PC-9 (cell line): ENCODE results near the gene GHR. TPM values are rescaled to one million over a fixed set of nuclear protein-coding genes. Genes with fewer than 3 reads are reported as not detected.

Source experiments
- BruUV-seq: library from RNA; stranded (reverse); fragments of 400-500 nt; replicated peaks from 2 replicates; lab custom pipeline; 2021; lab: Mats Ljungman, UMichigan
- CTCF ChIA-PET: fragments of 300-600 bp; sonication (Branson Sonifier 250); formaldehyde crosslinking; loops from one replicate; lab custom pipeline; 2022; ENCODE audit warnings: antibody characterized with exemption; lab: Charles Lee
- POLR2A ChIA-PET: fragments of 300-600 bp; sonication (Branson Sonifier 250); formaldehyde crosslinking; loops from one replicate; lab custom pipeline; 2022; ENCODE audit warnings: antibody characterized with exemption; ENCODE audit not compliant: unreplicated experiment; lab: Charles Lee
- DNase-seq, 2 experiments: peaks; one replicate each; pipeline versions ENCODE4 v3.0.0 to v3.0.0-alpha.2; 2015 to 2022; ENCODE audit warnings: mixed read lengths in 1 of 2
- H2AFZ ChIP-seq: fragments of 200-600 bp; sonication (generic); 2 replicates; pipeline ENCODE4 v1.8.1; 2017; ENCODE audit warnings: antibody characterized with exemption
- H3F3A ChIP-seq: fragments of 200-600 bp; sonication (generic); 2 replicates; pipeline ENCODE4 v1.8.1; 2017; ENCODE audit warnings: antibody characterized with exemption, mild to moderate bottlenecking, low read depth; ENCODE audit not compliant: insufficient read depth
- H3K27ac ChIP-seq: fragments of 200-600 bp; sonication (generic); 2 replicates; pipeline ENCODE4 v1.6.1; 2016; ENCODE audit warnings: mixed run types
- H3K27me3 ChIP-seq: fragments of 200-600 bp; sonication (generic); 2 replicates; pipeline ENCODE4 v1.6.1; 2016; ENCODE audit warnings: low read depth, mixed run types; ENCODE audit not compliant: insufficient read depth
- H3K36me3 ChIP-seq: fragments of 200-600 bp; sonication (generic); 2 replicates; pipeline ENCODE4 v1.6.1; 2016; ENCODE audit warnings: low read depth, mixed run types
- H3K4me1 ChIP-seq: fragments of 200-600 bp; sonication (generic); replicated peaks from 2 replicates; pipeline ENCODE4 v1.6.1; 2016; ENCODE audit warnings: mixed run types; ENCODE audit not compliant: insufficient read depth
- H3K4me2 ChIP-seq: fragments of 200-600 bp; sonication (generic); 2 replicates; pipeline ENCODE4 v1.6.1; 2017; ENCODE audit warnings: mixed run types
- H3K4me3 ChIP-seq: fragments of 200-600 bp; sonication (generic); 2 replicates; pipeline ENCODE4 v1.6.1; 2016; ENCODE audit warnings: mixed run types
- H3K79me2 ChIP-seq: fragments of 200-600 bp; sonication (generic); 2 replicates; pipeline ENCODE4 v1.6.1; 2017; ENCODE audit warnings: low read depth, mixed run types
- H3K9me2 ChIP-seq: fragments of 200-600 bp; sonication (generic); 2 replicates; pipeline ENCODE4 v1.8.1; 2017; ENCODE audit warnings: mild to moderate bottlenecking; ENCODE audit not compliant: insufficient read depth
- H3K9me3 ChIP-seq: fragments of 200-600 bp; sonication (generic); 2 replicates; pipeline ENCODE4 v1.8.1; 2016; ENCODE audit warnings: low read depth; ENCODE audit not compliant: insufficient read depth
- H4K20me1 ChIP-seq: fragments of 200-600 bp; sonication (generic); 2 replicates; pipeline ENCODE4 v1.8.1; 2017; ENCODE audit not compliant: insufficient read depth
- EZH2 ChIP-seq: fragments of 200-600 bp; sonication (generic); IDR thresholded peaks from 2 replicates; pipeline ENCODE4 v1.8.0; 2017; ENCODE audit warnings: antibody characterized with exemption, low read depth
- intact Hi-C: fragments of 100-400 bp; cut with micrococcal nuclease; formaldehyde crosslinking; loops from one replicate; pipeline ENCODE4 v1.10.0; 2022; ENCODE audit not compliant: unreplicated experiment
- total RNA-seq: library from RNA; stranded (reverse); gene quantifications from 2 replicates; pipeline ENCODE4 v1.2.3, GENCODE V29; 2021
- TF ChIP-seq, protein P1 (sequence below): fragments of 200-600 bp; sonication (generic); conservative IDR thresholded peaks from 2 replicates; pipeline ENCODE4 v1.6.1; 2017; ENCODE audit warnings: mixed run types, antibody characterized with exemption, mild to moderate bottlenecking, moderate library complexity

The GHR gene
- total RNA-seq, 1 experiment from 2014 or later: not detected

DNA sequence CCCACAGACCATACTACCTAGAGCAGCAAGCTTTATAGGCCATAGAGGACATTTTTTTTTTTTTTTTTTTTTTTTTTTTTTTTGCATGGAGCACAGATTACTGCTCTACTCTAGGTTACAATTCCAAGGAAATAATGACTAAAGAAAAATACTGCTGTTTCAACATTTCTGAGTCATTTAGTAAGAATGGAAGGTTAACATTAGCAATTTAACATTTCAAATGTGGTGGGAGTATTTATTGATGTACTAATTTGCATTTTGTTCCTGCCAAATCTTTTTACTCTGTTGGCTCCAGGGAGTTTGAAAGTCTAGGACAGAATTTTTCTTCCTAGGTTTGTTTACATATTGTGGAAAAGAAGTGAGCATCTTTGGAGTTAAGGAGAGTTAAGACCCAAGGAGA, 191.3 kb downstream of the GHR start:
- no peaks in the 10 kb centered on the region for H3K9me3 ChIP-seq

DNA sequence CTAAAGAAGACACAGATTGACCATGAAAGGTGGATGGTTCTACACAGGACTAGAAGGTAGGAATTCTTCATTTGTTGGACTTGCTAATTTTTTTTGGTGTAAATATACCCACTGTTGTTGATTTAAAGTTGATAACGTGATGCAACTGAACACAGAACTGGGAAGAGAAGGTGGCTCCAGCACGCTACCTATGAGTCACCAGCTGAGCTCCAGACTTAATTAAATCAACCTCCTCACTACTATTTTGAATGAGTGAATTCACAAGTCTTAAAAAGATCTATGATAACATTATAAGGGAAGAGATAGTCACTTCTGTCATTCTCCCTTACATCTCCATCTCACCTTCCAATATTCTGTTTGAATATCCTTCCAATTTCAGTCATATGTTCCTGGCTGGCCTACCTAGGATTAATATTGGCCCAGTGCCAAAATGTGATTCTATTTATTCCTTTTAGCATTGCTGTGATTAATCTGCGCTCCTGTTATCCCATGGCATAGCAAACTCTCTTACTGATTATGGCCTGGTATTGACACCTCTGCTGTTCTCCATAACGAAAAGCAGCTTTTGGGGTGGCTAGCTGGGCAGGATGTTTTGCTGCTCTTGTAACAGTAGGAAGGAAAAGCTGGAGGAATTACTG, 197.5 kb downstream of the GHR start:
- Histone ChIP-seq H3K4me3 (no peak overlapping the region), H3K9me3 (no peaks in the 10 kb centered on the region), H3F3A (no peaks in the 10 kb centered on the region), H3K4me1 (no peaks in the 10 kb centered on the region), H3K79me2 (no peaks in the 10 kb centered on the region), H3K27ac (no peak overlapping the region), H3K4me2 (no peak overlapping the region), H4K20me1 (0 out of 2 replicates have a peak, but pooled peaks cover 6% of the 10 kb centered on the region), H2AFZ (no peak overlapping the region), H3K27me3 (no peaks in the 10 kb centered on the region), H3K36me3 (no peaks in the 10 kb centered on the region), H3K9me2 (peaks cover 6% of the 10 kb centered on the region)
- POLR2A ChIA-PET: no interaction called here
- DNase-seq: no peak
- CTCF ChIA-PET: no interaction called here
- no peak for TF ChIP-seq EZH2
- TF ChIP-seq, protein P1, sequence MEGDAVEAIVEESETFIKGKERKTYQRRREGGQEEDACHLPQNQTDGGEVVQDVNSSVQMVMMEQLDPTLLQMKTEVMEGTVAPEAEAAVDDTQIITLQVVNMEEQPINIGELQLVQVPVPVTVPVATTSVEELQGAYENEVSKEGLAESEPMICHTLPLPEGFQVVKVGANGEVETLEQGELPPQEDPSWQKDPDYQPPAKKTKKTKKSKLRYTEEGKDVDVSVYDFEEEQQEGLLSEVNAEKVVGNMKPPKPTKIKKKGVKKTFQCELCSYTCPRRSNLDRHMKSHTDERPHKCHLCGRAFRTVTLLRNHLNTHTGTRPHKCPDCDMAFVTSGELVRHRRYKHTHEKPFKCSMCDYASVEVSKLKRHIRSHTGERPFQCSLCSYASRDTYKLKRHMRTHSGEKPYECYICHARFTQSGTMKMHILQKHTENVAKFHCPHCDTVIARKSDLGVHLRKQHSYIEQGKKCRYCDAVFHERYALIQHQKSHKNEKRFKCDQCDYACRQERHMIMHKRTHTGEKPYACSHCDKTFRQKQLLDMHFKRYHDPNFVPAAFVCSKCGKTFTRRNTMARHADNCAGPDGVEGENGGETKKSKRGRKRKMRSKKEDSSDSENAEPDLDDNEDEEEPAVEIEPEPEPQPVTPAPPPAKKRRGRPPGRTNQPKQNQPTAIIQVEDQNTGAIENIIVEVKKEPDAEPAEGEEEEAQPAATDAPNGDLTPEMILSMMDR: no peak
- BruUV-seq: no TSS peak
- intact Hi-C loops: loop anchor here (1.0 kb wide), 1 partner anchor 379 kb away; no protein-coding TSS in a partner anchor

More for the DNA sequence above, 191.3 kb downstream of the GHR start:
- Histone ChIP-seq H3K27ac (no peak overlapping the region), H4K20me1 (no peaks in the 10 kb centered on the region), H2AFZ (no peak overlapping the region), H3K4me2 (no peak overlapping the region), H3F3A (no peaks in the 10 kb centered on the region), H3K79me2 (no peaks in the 10 kb centered on the region), H3K4me1 (no peaks in the 10 kb centered on the region), H3K4me3 (no peak overlapping the region), H3K27me3 (no peaks in the 10 kb centered on the region), H3K36me3 (no peaks in the 10 kb centered on the region), H3K9me2 (peaks cover 5% of the 10 kb centered on the region; the same call in 1 of the 2 replicates)
- intact Hi-C loops: no loop called here
- no peak for TF ChIP-seq EZH2
- TF ChIP-seq, protein P1: no peak
- ChIA-PET CTCF (no interaction called here), POLR2A (no interaction called here)
- DNase-seq: no peak
- no TSS peak for BruUV-seq

DNA sequence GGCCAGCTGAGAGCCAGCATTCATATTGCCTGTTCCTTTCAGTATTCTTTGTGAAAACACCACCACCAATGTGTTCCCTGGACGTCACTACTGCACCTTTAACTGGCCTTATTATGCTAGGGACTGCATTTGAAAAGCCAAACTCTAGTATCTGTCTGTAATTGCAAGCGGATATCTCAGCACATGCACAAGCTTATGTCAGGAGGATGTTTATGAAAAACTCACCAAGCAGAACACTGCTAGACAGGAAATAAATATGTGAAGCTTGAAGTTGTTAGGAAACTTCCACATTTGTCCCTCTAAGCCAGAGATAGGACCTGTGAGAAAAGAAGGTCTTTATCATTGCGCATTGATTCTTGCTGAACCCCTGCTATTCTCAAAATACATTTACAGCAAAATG, 198.0 kb downstream of the GHR start:
- DNase-seq: no peak
- H3F3A ChIP-seq: no peaks in the 10 kb centered on the region
- no peak overlapping the region for H2AFZ ChIP-seq
- H3K4me2 ChIP-seq: no peak overlapping the region
- H3K9me2 ChIP-seq: peaks cover 3% of the 10 kb centered on the region; the same call in 1 of the 2 replicates
- H4K20me1 ChIP-seq: 0 out of 2 replicates have a peak, but pooled peaks cover 6% of the 10 kb centered on the region
- no peaks in the 10 kb centered on the region for H3K4me1 ChIP-seq
- H3K79me2 ChIP-seq: no peaks in the 10 kb centered on the region
- TF ChIP-seq, protein P1: no peak
- no peak for TF ChIP-seq EZH2
- no TSS peak for BruUV-seq
- intact Hi-C loops: no loop called here
- POLR2A ChIA-PET: no interaction called here
- no peak overlapping the region for H3K4me3 ChIP-seq
- H3K9me3 ChIP-seq: no peaks in the 10 kb centered on the region
- no peaks in the 10 kb centered on the region for H3K36me3 ChIP-seq
- no peak overlapping the region for H3K27ac ChIP-seq
- CTCF ChIA-PET: no interaction called here
- no peaks in the 10 kb centered on the region for H3K27me3 ChIP-seq
